Kidney (tissue), 14 donors: Measurements from ENCODE around the gene DKK1. TPM values are rescaled to one million over a fixed set of nuclear protein-coding genes. Genes with fewer than 3 reads are reported as not detected.
A peak's percentile ranks its signal among the peaks of the same experiment; 100 is the strongest.
"Not testable (repeated sequence)": the region's sequence is repeated elsewhere in the genome, so short reads cannot be mapped to it uniquely, and the experiment has no call there.

Source experiments
- DNase-seq, 5 donors: peaks; one replicate each; pipeline ENCODE4 v3.0.0-alpha.2; 2013 to 2020
- FAIRE-seq: peaks from 2 replicates; lab custom pipeline; 2012; peaks lifted over from hg19 to GRCh38; lab: Jason Lieb, UNC
- H3K27ac ChIP-seq, 2 donors: one replicate each; pipeline ENCODE4 v1.7.0; 2013; ENCODE audit warnings: low read depth in 2 of 2, low read length in 2 of 2, inconsistent platforms in 1 of 2
- H3K27me3 ChIP-seq: one replicate; pipeline ENCODE4 v1.7.1; 2013; ENCODE audit warnings: low read length, inconsistent platforms; ENCODE audit not compliant: control insufficient read depth, insufficient read depth
- H3K36me3 ChIP-seq, 3 donors: one replicate each; pipeline versions ENCODE4 v1.7.0 to v1.7.1; 2013; ENCODE audit warnings: low read length in 3 of 3, control low read depth in 1 of 3, inconsistent platforms in 1 of 3; ENCODE audit not compliant: insufficient read depth in 3 of 3, control insufficient read depth in 2 of 3
- H3K4me1 ChIP-seq, 3 donors: one replicate each; pipeline versions ENCODE4 v1.7.0 to v1.7.1; 2013; ENCODE audit warnings: low read length in 3 of 3, inconsistent platforms in 1 of 3, low read depth in 1 of 3; ENCODE audit not compliant: control insufficient read depth in 2 of 3, insufficient read depth in 2 of 3
- H3K4me3 ChIP-seq, 3 donors: one replicate each; pipeline versions ENCODE4 v1.7.0 to v1.8.1; 2013; ENCODE audit warnings: low read length in 3 of 3, control low read depth in 1 of 3, inconsistent platforms in 1 of 3
- H3K9ac ChIP-seq, 3 donors: one replicate each; pipeline versions ENCODE4 v1.7.0 to v1.7.1; 2013; ENCODE audit warnings: low read length in 3 of 3, control low read depth in 1 of 3, inconsistent platforms in 1 of 3
- H3K9me3 ChIP-seq, 3 donors: one replicate each; pipeline versions ENCODE4 v1.7.0 to v1.7.1; 2013; ENCODE audit warnings: low read length in 3 of 3, control low read depth in 1 of 3, inconsistent platforms in 1 of 3; ENCODE audit not compliant: control insufficient read depth in 2 of 3, insufficient read depth in 1 of 3
- intact Hi-C: fragments of 100-400 bp; cut with DNase I; formaldehyde crosslinking; loops from one replicate; pipeline ENCODE4 v1.11.1; 2022
- polyA plus RNA-seq: library from polyadenylated mRNA; stranded (reverse); fragments of 350-450 nt; fragmentation: Illumina TruSeq; extraction: RNeasy Lipid Tissue Mini Kit (QIAGEN cat#74804); gene quantifications from one replicate; pipeline ENCODE4 v1.2.3, GENCODE V29; 2014; ENCODE audit warnings: low read depth, low replicate concordance; ENCODE audit not compliant: insufficient read depth
- total RNA-seq: library from RNA; stranded (reverse); fragmentation: NEBNext Ultra II Directional; extraction: Animal tissue kit (Norgen Biotek cat#: 25700); gene quantifications from one replicate; pipeline ENCODE4 v1.2.1, GENCODE V29; 2021
- TF ChIP-seq, protein P1 (sequence below): IDR thresholded peaks from 3 replicates; pipeline ENCODE4 v1.5.1; 2012; ENCODE audit warnings: mild to moderate bottlenecking, moderate library complexity, borderline replicate concordance; ENCODE audit not compliant: insufficient read depth; ENCODE audit errors: extremely low read depth
- donor health status: control.
- donor health status: control.
- donor health status: control.
- donor health status: control.
- donor health status: control.
- donor health status: DM: yes; HTN: yes; CAD: no.
- donor health status: Normal renal cell carcinoma (clear cell type).

Gene DKK1
- total and polyA plus RNA-seq, 2 donors from 2014 or later, result 1.5 TPM; not detected in 1

DNA sequence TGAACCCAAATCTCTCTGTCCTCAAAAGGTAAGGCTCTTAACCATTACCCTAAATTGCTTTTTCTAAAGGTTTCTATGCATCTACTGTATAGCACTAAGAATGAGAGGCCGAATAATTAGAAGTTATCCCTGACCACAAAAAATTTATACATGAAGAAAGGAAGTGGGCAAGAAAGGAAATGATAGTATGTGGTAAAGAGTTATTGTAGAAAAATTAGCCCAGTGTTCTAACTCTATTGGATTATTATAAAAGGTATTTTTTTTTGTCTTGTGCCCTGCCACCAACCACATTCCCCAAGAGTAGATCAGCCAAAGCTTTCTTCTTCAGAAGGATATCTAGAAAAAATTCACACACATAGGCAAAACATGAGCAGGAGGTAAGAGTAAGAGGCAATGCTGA, 45.4 kb downstream of the DKK1 start:
- Histone ChIP-seq H3K27ac (no peak overlapping the region), H3K4me1 (no peaks in the 10 kb centered on the region), H3K4me3 (no peak overlapping the region), H3K9ac (no peak overlapping the region), H3K9me3 (no peaks in the 10 kb centered on the region), H3K27me3 (no peaks in the 10 kb centered on the region), H3K36me3 (no peaks in the 10 kb centered on the region)
- FAIRE-seq, result no peak
- TF ChIP-seq, protein P1, sequence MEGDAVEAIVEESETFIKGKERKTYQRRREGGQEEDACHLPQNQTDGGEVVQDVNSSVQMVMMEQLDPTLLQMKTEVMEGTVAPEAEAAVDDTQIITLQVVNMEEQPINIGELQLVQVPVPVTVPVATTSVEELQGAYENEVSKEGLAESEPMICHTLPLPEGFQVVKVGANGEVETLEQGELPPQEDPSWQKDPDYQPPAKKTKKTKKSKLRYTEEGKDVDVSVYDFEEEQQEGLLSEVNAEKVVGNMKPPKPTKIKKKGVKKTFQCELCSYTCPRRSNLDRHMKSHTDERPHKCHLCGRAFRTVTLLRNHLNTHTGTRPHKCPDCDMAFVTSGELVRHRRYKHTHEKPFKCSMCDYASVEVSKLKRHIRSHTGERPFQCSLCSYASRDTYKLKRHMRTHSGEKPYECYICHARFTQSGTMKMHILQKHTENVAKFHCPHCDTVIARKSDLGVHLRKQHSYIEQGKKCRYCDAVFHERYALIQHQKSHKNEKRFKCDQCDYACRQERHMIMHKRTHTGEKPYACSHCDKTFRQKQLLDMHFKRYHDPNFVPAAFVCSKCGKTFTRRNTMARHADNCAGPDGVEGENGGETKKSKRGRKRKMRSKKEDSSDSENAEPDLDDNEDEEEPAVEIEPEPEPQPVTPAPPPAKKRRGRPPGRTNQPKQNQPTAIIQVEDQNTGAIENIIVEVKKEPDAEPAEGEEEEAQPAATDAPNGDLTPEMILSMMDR, result no peak
- DNase-seq, result no peak
- intact Hi-C loops, result no loop called here

DNA sequence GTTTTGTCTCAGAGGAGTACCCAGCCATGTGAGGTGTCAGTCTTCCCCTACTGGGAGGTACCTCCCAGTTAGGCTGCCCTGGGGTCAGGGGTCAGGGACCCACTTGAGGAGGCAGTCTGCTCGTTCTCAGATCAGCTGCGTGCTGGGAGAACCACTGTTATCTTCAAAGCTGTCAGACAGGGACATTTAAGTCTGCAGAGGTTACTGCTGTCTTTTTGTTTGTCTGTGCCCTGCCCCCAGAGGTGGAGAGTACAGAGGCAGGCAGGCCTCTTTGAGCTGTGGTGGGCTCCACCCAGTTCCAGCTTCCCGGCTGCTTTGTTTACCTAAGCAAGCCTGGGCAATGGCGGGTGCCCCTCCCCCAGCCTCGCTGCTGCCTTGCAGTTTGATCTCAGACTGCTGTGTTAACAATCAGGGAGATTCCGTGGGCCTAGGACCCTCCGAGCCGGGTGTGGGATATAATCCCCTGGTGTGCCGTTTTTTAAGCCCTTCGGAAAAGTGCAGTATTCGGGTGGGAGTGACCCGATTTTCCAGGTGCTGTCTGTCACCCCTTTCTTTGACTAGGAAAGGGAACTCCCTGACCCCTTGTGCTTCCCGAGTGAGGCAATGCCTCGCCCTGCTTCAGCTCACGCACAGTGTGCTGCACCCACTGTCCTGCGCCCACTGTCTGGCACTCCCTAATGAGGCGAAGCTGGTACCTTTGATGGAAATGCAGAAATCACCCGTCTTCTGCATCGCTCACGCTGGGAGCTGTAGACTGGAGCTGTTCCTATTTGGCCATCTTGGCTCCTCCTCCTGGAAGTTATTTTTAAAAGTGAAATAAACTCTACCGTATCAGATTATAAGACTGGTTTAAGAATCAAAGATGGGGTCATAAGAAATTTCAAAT, 51.7 kb downstream of the DKK1 start:
- FAIRE-seq, H3K27ac ChIP-seq, H3K36me3 ChIP-seq, H3K9me3 ChIP-seq, H3K9ac ChIP-seq, intact Hi-C loops, H3K4me1 ChIP-seq, H3K27me3 ChIP-seq, H3K4me3 ChIP-seq: not testable (repeated sequence)
- DNase-seq, result peak in 1 of 5 donors; percentile 16
